Endodermal cell (in vitro differentiated cells): ENCODE data around the gene GALR1. TPM values are rescaled to one million over a fixed set of nuclear protein-coding genes. Genes with fewer than 3 reads are reported as not detected.

ENCODE experiments used
- DNase-seq: peaks from one replicate; pipeline ENCODE4 v3.0.0-alpha.2; 2017
- H3K27ac ChIP-seq: 2 replicates; pipeline ENCODE4 v1.5.1; 2013; ENCODE audit warnings: mild to moderate bottlenecking, low read depth, low read length, moderate library complexity
- H3K27me3 ChIP-seq: 2 replicates; pipeline ENCODE4 v1.6.1; 2013; ENCODE audit warnings: mild to moderate bottlenecking, low read length, moderate library complexity; ENCODE audit not compliant: insufficient read depth, control insufficient read depth, poor library complexity, severe bottlenecking
- H3K36me3 ChIP-seq: 2 replicates; pipeline ENCODE4 v1.7.0; 2013; ENCODE audit warnings: mild to moderate bottlenecking, low read length, moderate library complexity; ENCODE audit not compliant: control insufficient read depth, insufficient read depth
- H3K4me1 ChIP-seq: one replicate; pipeline ENCODE4 v1.7.0; 2013; ENCODE audit warnings: low read length; ENCODE audit not compliant: control insufficient read depth, insufficient read depth
- H3K4me3 ChIP-seq: 2 replicates; pipeline ENCODE4 v1.5.1; 2013; ENCODE audit warnings: mild to moderate bottlenecking, low read length, moderate library complexity
- H3K9ac ChIP-seq: 2 replicates; pipeline ENCODE4 v1.6.1; 2013; ENCODE audit warnings: mild to moderate bottlenecking, low read length, moderate library complexity; ENCODE audit not compliant: poor library complexity, severe bottlenecking; ENCODE audit errors: extremely low read depth
- H3K9me3 ChIP-seq: 2 replicates; pipeline ENCODE4 v1.6.1; 2013; ENCODE audit warnings: mild to moderate bottlenecking, low read length, moderate library complexity; ENCODE audit not compliant: control insufficient read depth
- H3K27ac Mint-ChIP-seq: 2 replicates; pipeline ENCODE4 v1.8.0; 2020; ENCODE audit warnings: mixed read lengths
- H3K27me3 Mint-ChIP-seq: 2 replicates; pipeline ENCODE4 v1.8.0; 2021; ENCODE audit warnings: mild to moderate bottlenecking, mixed read lengths; ENCODE audit not compliant: insufficient read depth
- H3K36me3 Mint-ChIP-seq: 2 replicates; pipeline ENCODE4 v1.8.0; 2020; ENCODE audit warnings: low read depth, mixed read lengths
- H3K4me1 Mint-ChIP-seq: 2 replicates; pipeline ENCODE4 v1.8.0; 2020; ENCODE audit warnings: mixed read lengths
- H3K4me3 Mint-ChIP-seq: 2 replicates; pipeline ENCODE4 v1.8.0; 2020; ENCODE audit warnings: mild to moderate bottlenecking, moderate library complexity, mixed read lengths
- H3K9me3 Mint-ChIP-seq: 2 replicates; pipeline ENCODE4 v1.8.0; 2020; ENCODE audit warnings: mild to moderate bottlenecking, mixed read lengths
- WGBS, 2 experiments: methylation state at CpG; one replicate each; pipeline versions ENCODE4 v1.1.5 to v1.1.7; 2013; ENCODE audit warnings: missing lambda C conversion rate in 2 of 2, mixed read lengths in 1 of 2; ENCODE audit not compliant: insufficient coverage in 1 of 2, insufficient read length in 1 of 2; 5-methylcytosine and 5-hydroxymethylcytosine counted together
- total RNA-seq, 2 donors: library from RNA; stranded (reverse); fragmentation: NEBNext Ultra II Directional in 1 of 2; extraction: Animal tissue kit (Norgen Biotek cat#: 25700) in 1 of 2; gene quantifications; 2 replicates in 1 of 2; 3 replicates in 1 of 2; pipeline ENCODE4 v1.2.1, GENCODE V29; 2021
- TF ChIP-seq, protein P1 (sequence below): fragments of 200-600 bp; sonication (generic); conservative IDR thresholded peaks from 2 replicates; pipeline ENCODE4 v1.5.0; 2021; ENCODE audit warnings: antibody characterized with exemption, mild to moderate bottlenecking

Gene GALR1
- total RNA-seq, 2 donors from 2014 or later, result 0.04 TPM; not detected in 1

- Histone ChIP-seq H3K27ac (no peak overlapping the region), H3K4me3 (no peak overlapping the region), H3K4me1 (no peaks in the 10 kb centered on the region), H3K9me3 (no peaks in the 10 kb centered on the region), H3K9ac (no peak overlapping the region), H3K27me3 (no peaks in the 10 kb centered on the region), H3K36me3 (no peaks in the 10 kb centered on the region)
- Mint-ChIP-seq H3K27ac (no peak overlapping the region), H3K4me1 (no peaks in the 10 kb centered on the region), H3K27me3 (no peaks in the 10 kb centered on the region), H3K9me3 (no peaks in the 10 kb centered on the region), H3K4me3 (no peak overlapping the region), H3K36me3 (no peaks in the 10 kb centered on the region)
- 83 to 100% methylated on average over 1 to 2 of the region's 3 CpGs for WGBS, 2 experiments
- TF ChIP-seq, protein P1, sequence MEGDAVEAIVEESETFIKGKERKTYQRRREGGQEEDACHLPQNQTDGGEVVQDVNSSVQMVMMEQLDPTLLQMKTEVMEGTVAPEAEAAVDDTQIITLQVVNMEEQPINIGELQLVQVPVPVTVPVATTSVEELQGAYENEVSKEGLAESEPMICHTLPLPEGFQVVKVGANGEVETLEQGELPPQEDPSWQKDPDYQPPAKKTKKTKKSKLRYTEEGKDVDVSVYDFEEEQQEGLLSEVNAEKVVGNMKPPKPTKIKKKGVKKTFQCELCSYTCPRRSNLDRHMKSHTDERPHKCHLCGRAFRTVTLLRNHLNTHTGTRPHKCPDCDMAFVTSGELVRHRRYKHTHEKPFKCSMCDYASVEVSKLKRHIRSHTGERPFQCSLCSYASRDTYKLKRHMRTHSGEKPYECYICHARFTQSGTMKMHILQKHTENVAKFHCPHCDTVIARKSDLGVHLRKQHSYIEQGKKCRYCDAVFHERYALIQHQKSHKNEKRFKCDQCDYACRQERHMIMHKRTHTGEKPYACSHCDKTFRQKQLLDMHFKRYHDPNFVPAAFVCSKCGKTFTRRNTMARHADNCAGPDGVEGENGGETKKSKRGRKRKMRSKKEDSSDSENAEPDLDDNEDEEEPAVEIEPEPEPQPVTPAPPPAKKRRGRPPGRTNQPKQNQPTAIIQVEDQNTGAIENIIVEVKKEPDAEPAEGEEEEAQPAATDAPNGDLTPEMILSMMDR, result no peak
- DNase-seq, result no peak
Measured at GRCh38 chr18:77220726-77221125, 28.9 kb upstream of the GALR1 start.

- Mint-ChIP-seq H3K36me3 (no peaks in the 10 kb centered on the region), H3K4me1 (no peaks in the 10 kb centered on the region), H3K27me3 (no peaks in the 10 kb centered on the region), H3K4me3 (no peak overlapping the region), H3K27ac (no peak overlapping the region), H3K9me3 (no peaks in the 10 kb centered on the region)
- DNase-seq, result no peak
- Histone ChIP-seq H3K36me3 (no peaks in the 10 kb centered on the region), H3K27ac (no peak overlapping the region), H3K4me1 (no peaks in the 10 kb centered on the region), H3K4me3 (no peak overlapping the region), H3K9ac (no peak overlapping the region), H3K27me3 (no peaks in the 10 kb centered on the region), H3K9me3 (no peaks in the 10 kb centered on the region)
- 69 to 70% methylated on average over 2 of the region's 3 CpGs for WGBS, 2 experiments
- TF ChIP-seq, protein P1, result no peak
Measured at GRCh38 chr18:77222464-77222863, 27.2 kb upstream of the GALR1 start.

DNA sequence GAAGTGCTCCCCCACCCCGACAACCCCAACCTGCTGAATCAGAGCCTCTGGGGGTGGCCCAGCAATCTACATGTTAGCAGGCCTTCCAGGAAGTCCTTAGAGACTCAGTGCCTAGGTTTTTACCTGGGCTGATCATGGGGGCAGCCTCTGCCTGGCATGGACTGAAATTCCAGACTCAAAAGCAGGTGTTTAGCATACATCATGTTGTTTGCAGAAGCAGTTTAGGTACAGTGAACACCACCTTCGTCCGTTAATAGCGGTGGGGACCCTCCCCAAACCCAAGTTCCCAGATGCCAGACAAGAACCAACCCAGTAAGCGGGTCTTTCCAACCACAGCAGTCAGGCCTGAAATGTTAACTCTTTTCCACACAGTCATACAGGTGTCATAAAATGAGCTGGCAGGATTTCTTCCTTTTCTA lies 26.4 kb upstream of the GALR1 start:
- TF ChIP-seq, protein P1, result no peak
- H3K9me3 ChIP-seq, result no peaks in the 10 kb centered on the region
- no peaks in the 10 kb centered on the region for H3K9me3 Mint-ChIP-seq
- DNase-seq, result no peak
- H3K4me3 Mint-ChIP-seq, result no peak overlapping the region
- no peaks in the 10 kb centered on the region for H3K27me3 ChIP-seq
- no peaks in the 10 kb centered on the region for H3K4me1 ChIP-seq
- no peak overlapping the region for H3K4me3 ChIP-seq
- WGBS, 2 experiments, result 83 to 91% methylated on average over 4 to 5 of the region's 5 CpGs
- H3K27ac ChIP-seq, result no peak overlapping the region
- H3K27me3 Mint-ChIP-seq, result no peaks in the 10 kb centered on the region
- H3K4me1 Mint-ChIP-seq, result no peaks in the 10 kb centered on the region
- no peaks in the 10 kb centered on the region for H3K36me3 ChIP-seq
- no peak overlapping the region for H3K27ac Mint-ChIP-seq
- no peaks in the 10 kb centered on the region for H3K36me3 Mint-ChIP-seq
- H3K9ac ChIP-seq, result no peak overlapping the region
